ENCODE measurements around the gene S100A6.
"Not testable (repeated sequence)": the region's sequence is repeated elsewhere in the genome, so short reads cannot be mapped to it uniquely, and the experiment has no call there.

- TF ChIP-seq, protein P1, sequence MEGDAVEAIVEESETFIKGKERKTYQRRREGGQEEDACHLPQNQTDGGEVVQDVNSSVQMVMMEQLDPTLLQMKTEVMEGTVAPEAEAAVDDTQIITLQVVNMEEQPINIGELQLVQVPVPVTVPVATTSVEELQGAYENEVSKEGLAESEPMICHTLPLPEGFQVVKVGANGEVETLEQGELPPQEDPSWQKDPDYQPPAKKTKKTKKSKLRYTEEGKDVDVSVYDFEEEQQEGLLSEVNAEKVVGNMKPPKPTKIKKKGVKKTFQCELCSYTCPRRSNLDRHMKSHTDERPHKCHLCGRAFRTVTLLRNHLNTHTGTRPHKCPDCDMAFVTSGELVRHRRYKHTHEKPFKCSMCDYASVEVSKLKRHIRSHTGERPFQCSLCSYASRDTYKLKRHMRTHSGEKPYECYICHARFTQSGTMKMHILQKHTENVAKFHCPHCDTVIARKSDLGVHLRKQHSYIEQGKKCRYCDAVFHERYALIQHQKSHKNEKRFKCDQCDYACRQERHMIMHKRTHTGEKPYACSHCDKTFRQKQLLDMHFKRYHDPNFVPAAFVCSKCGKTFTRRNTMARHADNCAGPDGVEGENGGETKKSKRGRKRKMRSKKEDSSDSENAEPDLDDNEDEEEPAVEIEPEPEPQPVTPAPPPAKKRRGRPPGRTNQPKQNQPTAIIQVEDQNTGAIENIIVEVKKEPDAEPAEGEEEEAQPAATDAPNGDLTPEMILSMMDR (conservative IDR thresholded peaks at IDR 0.05 in 1 of 2, IDR thresholded peaks at IDR 0.05 in 1 of 2; ENCODE audit: extremely low read depth in 1 of 2, insufficient read depth in 1 of 2, low read depth in 1 of 2, low read length in 2 of 2): not testable (repeated sequence)
- not testable (repeated sequence) for TF ChIP-seq EZH2 (IDR thresholded peaks at IDR 0.05; ENCODE audit: borderline replicate concordance, low read length)
Measured at GRCh38 chr1:153521808-153522207, 14.0 kb downstream of the S100A6 start.

Data from mammary epithelial cell (primary cell).